ENCODE data around the gene RCAN2.

Gene RCAN2

GRCh38 chr6:46468403-46469010 lies 22.7 kb downstream of the RCAN2 start:
- H3K27me3 Mint-ChIP-seq = peaks cover 4% of the 10 kb centered on the region
- no peak overlapping the region for H3K27ac Mint-ChIP-seq
- H3K4me3 Mint-ChIP-seq = no peak overlapping the region
- CTCF ChIA-PET = interaction anchor here (1.8 kb wide), 1 partner anchor 9 kb away, joined by 4 read pairs; no protein-coding TSS in a partner anchor
- H3K36me3 Mint-ChIP-seq = no peaks in the 10 kb centered on the region
- no peaks in the 10 kb centered on the region for H3K9me3 Mint-ChIP-seq
- H3K4me1 Mint-ChIP-seq = peaks cover 2% of the 10 kb centered on the region
- no peak for DNase-seq

DNA sequence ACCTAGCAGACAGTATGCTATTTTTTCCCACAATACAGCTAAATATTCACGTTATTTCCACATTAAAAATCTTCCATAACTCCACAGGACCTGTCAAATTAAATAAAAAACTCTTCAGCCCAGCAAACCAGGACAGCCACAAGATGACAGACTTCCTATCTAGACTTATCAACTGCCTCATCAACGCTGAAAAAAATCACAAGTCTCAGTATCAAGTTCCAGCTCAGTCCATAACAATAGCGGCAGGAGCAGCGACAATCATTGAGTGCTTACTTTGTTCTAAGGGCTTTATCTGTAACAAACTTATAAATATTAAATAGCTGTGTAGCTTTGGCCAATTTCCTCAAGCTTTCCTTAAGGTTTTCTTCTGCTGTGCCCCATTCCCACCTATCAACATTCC lies 24.7 kb downstream of the RCAN2 start:
- peaks cover 2% of the 10 kb centered on the region for H3K4me1 Mint-ChIP-seq
- no peaks in the 10 kb centered on the region for H3K9me3 Mint-ChIP-seq
- no peak for DNase-seq
- H3K27ac Mint-ChIP-seq = no peak overlapping the region
- no peaks in the 10 kb centered on the region for H3K36me3 Mint-ChIP-seq
- CTCF ChIA-PET = interaction anchor here (1.8 kb wide), 1 partner anchor 11 kb away, joined by 4 read pairs; no protein-coding TSS in a partner anchor
- H3K4me3 Mint-ChIP-seq = no peak overlapping the region
- H3K27me3 Mint-ChIP-seq = peaks cover 6% of the 10 kb centered on the region

DNA sequence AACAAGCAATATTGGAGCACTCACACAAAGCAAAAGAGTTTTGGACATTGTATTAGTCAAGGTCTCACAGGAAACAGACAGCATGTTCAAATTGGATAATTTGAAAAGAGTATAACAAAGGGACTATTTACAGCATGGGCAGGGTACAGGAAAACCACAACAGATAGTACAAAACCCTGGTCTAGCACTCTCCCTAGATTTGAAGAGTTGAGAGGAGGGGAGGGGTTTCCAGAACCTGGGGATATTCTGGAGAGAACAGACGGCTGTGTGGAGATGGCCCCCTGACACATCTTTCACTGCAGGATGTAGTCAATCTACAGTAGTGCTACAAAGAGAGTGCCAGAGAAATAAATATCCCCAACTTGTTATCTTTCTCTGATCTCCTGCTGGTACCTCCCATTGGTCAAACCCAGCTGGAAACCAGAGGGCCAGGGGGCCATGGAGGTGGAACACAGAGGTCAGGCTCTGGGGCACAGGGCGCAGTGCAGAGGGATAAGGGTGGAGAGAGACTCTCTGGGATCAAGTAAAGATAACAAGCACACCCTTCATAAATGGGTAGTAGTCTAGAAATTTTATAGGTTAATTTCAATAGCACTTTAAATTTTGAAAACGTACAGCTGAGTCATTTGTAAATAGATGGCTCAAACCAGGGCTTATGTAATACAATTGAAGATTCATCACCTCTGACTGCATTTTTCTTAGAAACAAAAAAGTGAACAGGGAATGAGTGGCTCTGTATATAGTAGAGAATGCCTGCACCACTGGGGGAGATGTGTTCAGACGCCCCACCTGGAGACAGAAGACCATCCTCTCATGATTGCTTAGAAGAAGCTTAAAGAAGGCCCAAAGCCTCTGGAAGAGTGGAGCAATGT lies 25.7 kb downstream of the RCAN2 start:
- H3K4me3 Mint-ChIP-seq = no peak overlapping the region
- H3K36me3 Mint-ChIP-seq = no peaks in the 10 kb centered on the region
- no peak for DNase-seq
- H3K27me3 Mint-ChIP-seq = peaks cover 8% of the 10 kb centered on the region
- H3K4me1 Mint-ChIP-seq = peaks cover 2% of the 10 kb centered on the region
- no peaks in the 10 kb centered on the region for H3K9me3 Mint-ChIP-seq
- H3K27ac Mint-ChIP-seq = no peak overlapping the region
- CTCF ChIA-PET = no interaction called here

DNA sequence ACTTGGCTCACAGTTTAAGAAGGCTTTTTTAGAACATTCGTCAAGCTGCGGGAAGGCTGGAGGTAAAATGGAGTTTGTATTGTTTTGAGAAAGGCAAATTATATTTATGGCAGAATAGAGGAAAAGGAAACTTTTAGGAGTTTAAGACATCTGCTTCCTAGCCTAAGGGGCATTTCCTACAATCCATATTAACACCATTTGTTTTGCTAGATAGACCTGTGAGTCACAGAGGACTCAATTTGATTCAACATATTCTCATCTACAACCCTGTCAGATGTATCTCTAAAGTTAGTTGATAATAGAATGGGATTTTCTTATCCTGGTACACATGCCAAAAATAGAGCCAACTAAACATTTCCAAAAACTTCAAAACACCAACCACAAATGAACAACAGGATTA lies 35.0 kb downstream of the RCAN2 start:
- Mint-ChIP-seq H3K9me3 (no peaks in the 10 kb centered on the region), H3K4me1 (no peaks in the 10 kb centered on the region), H3K36me3 (no peaks in the 10 kb centered on the region), H3K27me3 (peaks cover 7% of the 10 kb centered on the region), H3K4me3 (no peak overlapping the region), H3K27ac (no peak overlapping the region)
- DNase-seq = no peak
- CTCF ChIA-PET = no interaction called here

DNA sequence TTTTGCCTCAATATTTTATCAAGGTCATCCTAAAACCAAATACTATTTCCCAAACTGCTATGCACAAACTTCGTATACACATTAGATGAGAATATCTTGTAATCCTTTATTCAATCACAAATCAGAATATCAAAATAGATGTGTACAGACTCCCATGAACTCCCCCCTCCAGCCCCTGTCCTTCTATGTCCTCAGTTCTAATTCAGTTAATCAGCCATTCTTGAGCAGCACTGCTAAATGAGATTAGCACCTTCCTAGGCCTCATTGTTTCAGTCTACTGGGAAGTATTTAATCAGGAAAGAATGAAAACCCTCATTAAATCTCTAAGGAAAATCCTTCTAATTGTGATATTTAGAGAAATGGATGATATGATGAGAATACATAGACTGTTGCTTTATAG lies 36.6 kb downstream of the RCAN2 start:
- Mint-ChIP-seq H3K27me3 (peaks cover 3% of the 10 kb centered on the region), H3K4me1 (no peaks in the 10 kb centered on the region), H3K9me3 (no peaks in the 10 kb centered on the region), H3K27ac (no peak overlapping the region), H3K4me3 (no peak overlapping the region), H3K36me3 (no peaks in the 10 kb centered on the region)
- CTCF ChIA-PET = no interaction called here
- no peak for DNase-seq

DNA sequence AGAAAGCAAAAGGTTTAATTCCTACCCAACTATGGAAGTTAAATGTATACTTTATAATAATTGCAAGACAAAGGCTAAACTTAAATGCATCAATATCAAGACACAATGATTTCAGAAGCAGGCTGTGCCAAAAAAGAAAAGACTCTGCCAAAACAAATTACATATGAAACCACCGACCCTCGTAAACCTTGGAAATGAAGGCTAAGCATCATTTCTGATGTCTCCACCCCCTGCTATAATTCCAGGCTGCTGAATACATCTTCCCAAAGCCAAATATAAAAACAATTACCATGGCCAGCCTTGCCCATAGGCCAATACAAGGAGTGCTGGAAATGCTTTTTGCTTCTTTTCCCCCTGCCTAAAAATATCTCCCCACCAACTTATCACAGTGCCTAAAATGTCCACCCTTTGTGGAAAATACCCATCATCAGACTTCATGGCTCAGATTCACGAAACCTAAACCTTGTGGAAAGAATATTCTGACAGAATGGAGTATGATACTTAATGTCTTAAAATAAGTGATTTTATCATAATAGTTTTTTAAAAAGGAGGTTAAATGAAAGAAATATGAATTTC lies 37.4 kb downstream of the RCAN2 start:
- no peak for DNase-seq
- no peaks in the 10 kb centered on the region for H3K36me3 Mint-ChIP-seq
- peaks cover under 1% of the 10 kb centered on the region for H3K27me3 Mint-ChIP-seq

GRCh38 chr6:46453216-46453615 lies 38.0 kb downstream of the RCAN2 start:
- DNase-seq = no peak
- no peak overlapping the region for H3K27ac Mint-ChIP-seq
- peaks cover under 1% of the 10 kb centered on the region for H3K27me3 Mint-ChIP-seq
- H3K4me1 Mint-ChIP-seq = no peaks in the 10 kb centered on the region
- H3K36me3 Mint-ChIP-seq = no peaks in the 10 kb centered on the region
- no peaks in the 10 kb centered on the region for H3K9me3 Mint-ChIP-seq
- CTCF ChIA-PET = no interaction called here
- no peak overlapping the region for H3K4me3 Mint-ChIP-seq

More for the DNA sequence above, 37.4 kb downstream of the RCAN2 start:
- no peak overlapping the region for H3K27ac Mint-ChIP-seq
- no peaks in the 10 kb centered on the region for H3K4me1 Mint-ChIP-seq
- CTCF ChIA-PET = no interaction called here
- H3K9me3 Mint-ChIP-seq = no peaks in the 10 kb centered on the region
- no peak overlapping the region for H3K4me3 Mint-ChIP-seq

GRCh38 chr6:46452312-46452917 lies 38.8 kb downstream of the RCAN2 start:
- H3K4me1 Mint-ChIP-seq = no peaks in the 10 kb centered on the region
- no peaks in the 10 kb centered on the region for H3K9me3 Mint-ChIP-seq
- CTCF ChIA-PET = no interaction called here
- no peak for DNase-seq
- no peaks in the 10 kb centered on the region for H3K36me3 Mint-ChIP-seq
- no peak overlapping the region for H3K4me3 Mint-ChIP-seq
- peaks cover 4% of the 10 kb centered on the region for H3K27me3 Mint-ChIP-seq
- H3K27ac Mint-ChIP-seq = no peak overlapping the region

DNA sequence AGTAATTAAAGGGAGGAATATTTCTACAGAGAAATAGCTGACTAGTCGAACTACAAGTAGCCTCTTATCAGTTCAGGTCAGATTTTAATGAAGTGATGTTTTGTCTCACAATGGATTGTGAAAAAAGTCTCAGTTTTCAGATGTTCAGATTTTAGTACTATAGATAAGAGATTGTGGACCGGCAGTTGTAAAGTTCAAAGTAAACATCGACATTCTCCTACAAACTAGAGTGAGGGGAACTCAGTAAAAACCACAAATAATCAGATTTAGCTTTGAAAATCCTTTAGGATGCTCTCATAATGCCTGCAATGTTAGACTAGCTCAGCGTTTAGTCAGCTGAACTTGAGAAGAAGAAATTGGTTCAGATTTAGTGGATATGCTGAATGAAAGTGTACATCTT lies 39.9 kb downstream of the RCAN2 start:
- Mint-ChIP-seq H3K4me1 (no peaks in the 10 kb centered on the region), H3K4me3 (no peak overlapping the region), H3K9me3 (no peaks in the 10 kb centered on the region), H3K36me3 (no peaks in the 10 kb centered on the region), H3K27me3 (peaks cover 4% of the 10 kb centered on the region), H3K27ac (no peak overlapping the region)
- DNase-seq = no peak
- CTCF ChIA-PET = no interaction called here

DNA sequence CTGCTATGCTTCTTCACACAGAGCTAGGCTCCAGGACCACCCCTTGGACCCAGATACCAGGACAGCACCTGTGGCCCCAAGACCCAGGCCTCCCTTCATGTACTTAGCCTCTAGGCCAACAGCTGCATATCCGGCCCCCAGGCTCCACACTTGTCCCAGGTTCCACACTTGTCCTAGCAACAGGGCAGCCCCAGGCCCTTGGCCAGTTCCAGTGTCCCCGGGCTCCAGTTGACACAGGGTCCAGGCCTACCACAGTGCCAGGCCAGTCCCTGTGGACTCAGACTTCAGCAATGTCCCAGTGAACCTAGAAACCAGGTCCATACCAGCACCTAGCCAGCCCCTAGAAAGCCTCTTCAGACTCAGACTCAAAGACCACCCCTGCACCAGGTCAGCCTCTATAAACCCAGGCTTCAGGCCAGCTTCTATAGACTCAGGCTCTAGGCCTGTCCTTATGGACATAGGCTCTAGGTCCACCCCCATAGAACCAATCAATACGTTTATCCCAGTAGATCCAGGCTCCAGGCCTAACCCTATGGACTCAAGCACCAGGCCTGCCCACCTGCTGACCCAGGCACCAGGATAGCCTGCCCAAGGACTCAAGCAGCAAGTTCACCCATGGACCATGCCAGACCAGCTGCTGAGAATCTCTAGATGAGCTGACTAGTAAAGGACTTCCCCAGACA lies 46.3 kb downstream of the RCAN2 start:
- no peaks in the 10 kb centered on the region for H3K36me3 Mint-ChIP-seq
- CTCF ChIA-PET = no interaction called here
- peaks cover 4% of the 10 kb centered on the region for H3K27me3 Mint-ChIP-seq
- H3K27ac Mint-ChIP-seq = no peak overlapping the region
- no peaks in the 10 kb centered on the region for H3K4me1 Mint-ChIP-seq
- DNase-seq = no peak
- no peak overlapping the region for H3K4me3 Mint-ChIP-seq
- no peaks in the 10 kb centered on the region for H3K9me3 Mint-ChIP-seq

GRCh38 chr6:46443623-46444022 lies 47.6 kb downstream of the RCAN2 start:
- no peaks in the 10 kb centered on the region for H3K4me1 Mint-ChIP-seq
- H3K27ac Mint-ChIP-seq = no peak overlapping the region
- CTCF ChIA-PET = no interaction called here
- no peaks in the 10 kb centered on the region for H3K9me3 Mint-ChIP-seq
- H3K4me3 Mint-ChIP-seq = no peak overlapping the region
- peaks cover 4% of the 10 kb centered on the region for H3K27me3 Mint-ChIP-seq
- DNase-seq = no peak
- H3K36me3 Mint-ChIP-seq = no peaks in the 10 kb centered on the region

GRCh38 chr6:46440641-46441040 lies 50.6 kb downstream of the RCAN2 start:
- no peak overlapping the region for H3K4me3 Mint-ChIP-seq
- CTCF ChIA-PET = no interaction called here
- H3K36me3 Mint-ChIP-seq = no peaks in the 10 kb centered on the region
- no peaks in the 10 kb centered on the region for H3K9me3 Mint-ChIP-seq
- no peaks in the 10 kb centered on the region for H3K27me3 Mint-ChIP-seq
- no peaks in the 10 kb centered on the region for H3K4me1 Mint-ChIP-seq
- DNase-seq = no peak
- no peak overlapping the region for H3K27ac Mint-ChIP-seq

GRCh38 chr6:46440141-46440540 lies 51.1 kb downstream of the RCAN2 start:
- Mint-ChIP-seq H3K9me3 (no peaks in the 10 kb centered on the region), H3K4me1 (no peaks in the 10 kb centered on the region), H3K4me3 (no peak overlapping the region), H3K36me3 (no peaks in the 10 kb centered on the region), H3K27ac (no peak overlapping the region), H3K27me3 (no peaks in the 10 kb centered on the region)
- DNase-seq = no peak
- CTCF ChIA-PET = no interaction called here

DNA sequence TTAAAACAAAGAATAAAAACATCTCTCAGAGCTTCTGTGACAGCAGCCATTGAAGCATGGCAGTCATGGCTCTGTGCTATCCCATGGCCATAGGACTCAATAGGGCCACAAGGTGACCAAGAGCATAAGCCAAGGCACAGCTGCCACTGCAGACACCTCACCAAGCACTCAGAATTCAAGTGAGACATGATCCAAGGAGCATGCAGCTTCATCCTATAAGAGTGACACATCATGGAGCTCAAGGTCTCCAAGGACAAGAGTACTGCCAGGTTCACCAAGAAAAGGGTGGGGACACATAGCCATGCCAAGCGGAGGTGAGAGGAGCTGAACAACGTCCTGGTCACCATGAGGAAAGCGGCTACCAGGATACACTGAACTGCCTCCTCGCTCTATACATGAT lies 53.0 kb downstream of the RCAN2 start:
- Mint-ChIP-seq H3K9me3 (no peaks in the 10 kb centered on the region), H3K27ac (no peak overlapping the region), H3K36me3 (no peaks in the 10 kb centered on the region), H3K4me1 (no peaks in the 10 kb centered on the region), H3K4me3 (no peak overlapping the region), H3K27me3 (no peaks in the 10 kb centered on the region)
- no peak for DNase-seq
- CTCF ChIA-PET = no interaction called here
